Heart right ventricle (tissue), 16 donors: Measurements from ENCODE around the gene OR10P1. TPM values are rescaled to one million over a fixed set of nuclear protein-coding genes. Genes with fewer than 3 reads are reported as not detected.

Experiments used
- ATAC-seq, 8 donors: fragments of 200-7000 bp; cut with Tn5 transposase; one replicate each; pipeline ENCODE4 v1.9.1; 2020; ENCODE audit warnings: mild to moderate bottlenecking in 8 of 8, moderate library complexity in 8 of 8, moderate number of reproducible peaks in 1 of 8
- DNase-seq, 2 donors: peaks; one replicate each; pipeline ENCODE4 v3.0.0-alpha.2; 2020
- H3K27ac ChIP-seq, 10 donors: fragments of 200-600 bp; sonication (generic) in 2 of 10; one replicate each; pipeline versions ENCODE4 v1.5.0 to v1.8.0; 2020 to 2022; ENCODE audit warnings: mild to moderate bottlenecking in 3 of 10
- H3K27me3 ChIP-seq, 7 donors: fragments of 200-600 bp; one replicate each; pipeline ENCODE4 v1.8.0; 2021 to 2022; ENCODE audit warnings: mild to moderate bottlenecking in 2 of 7
- H3K36me3 ChIP-seq, 9 donors: fragments of 200-600 bp; sonication (generic) in 1 of 9; one replicate each; pipeline versions ENCODE4 v1.5.0 to v1.8.0; 2020 to 2022; ENCODE audit warnings: mild to moderate bottlenecking in 2 of 9
- H3K4me1 ChIP-seq, 9 donors: fragments of 200-600 bp; sonication (generic) in 1 of 9; one replicate each; pipeline versions ENCODE4 v1.5.0 to v1.8.0; 2020 to 2022; ENCODE audit warnings: mild to moderate bottlenecking in 4 of 9
- H3K4me3 ChIP-seq, 10 donors: fragments of 200-600 bp; sonication (generic) in 2 of 10; one replicate each; pipeline versions ENCODE4 v1.5.0 to v1.8.0; 2020 to 2022; ENCODE audit warnings: mild to moderate bottlenecking in 7 of 10, moderate library complexity in 2 of 10
- H3K9me3 ChIP-seq, 11 donors: fragments of 200-600 bp in 10 of 11; sonication (generic) in 2 of 11; one replicate each; pipeline versions ENCODE4 v1.5.0 to v1.8.0; 2013 to 2022; ENCODE audit warnings: mild to moderate bottlenecking in 2 of 11, control low read depth in 1 of 11, moderate library complexity in 1 of 11
- WGBS, 2 donors: extraction: QIAGEN DNeasy Blood & Tissue Kit; methylation state at CpG; one replicate each; pipeline ENCODE4 v1.1.7; 2013; ENCODE audit warnings: inconsistent platforms in 1 of 2; 5-methylcytosine and 5-hydroxymethylcytosine counted together
- intact Hi-C, 10 donors: fragments of 100-400 bp; cut with DNase I; formaldehyde crosslinking; loops; one replicate each; pipeline versions ENCODE4 v1.11.1 to v1.14.2; 2022
- polyA plus RNA-seq, 2 donors: library from polyadenylated mRNA; stranded (reverse); fragments of 200-250 nt; gene quantifications; one replicate each; pipeline ENCODE4 v1.2.3, GENCODE V29; 2013
- total RNA-seq, 10 donors: library from RNA; stranded (reverse); fragmentation: NEBNext Ultra II Directional in 3 of 10; extraction: Animal tissue kit (Norgen Biotek cat#: 25700) in 3 of 10; gene quantifications; one replicate each; pipeline versions ENCODE4 v1.2.1 to v1.2.4, GENCODE V29; 2021 to 2023
- TF ChIP-seq, protein P1 (sequence below), 9 donors: fragments of 200-600 bp; sonication (generic) in 2 of 9; IDR thresholded peaks; one replicate each; pipeline versions ENCODE4 v1.5.0 to v1.8.0; 2021 to 2022; ENCODE audit warnings: antibody characterized with exemption in 9 of 9, mild to moderate bottlenecking in 5 of 9, moderate library complexity in 1 of 9
- donor health status: Arrhythmogenic right ventricular cardiomyopathy.
- donor health status: ischemic (EF 13 %, LVEDD 7.1; RV severe dilation, severe dysfunction).
- donor health status: healthy with polysubstance abuse.
- donor health status: DM: no; HTN: yes; CAD: no.
- donor health status: DM: no; HTN: no; CAD: no.
- donor health status: ischemic (EF 25% LVEDD 6.9; RV normal size, moderate dysfunction).
- donor health status: ischemic (EF 25% LVEDD 5.7; RV mildly dilated, moderate dysfunction).
- donor health status: healthy.
- donor health status: DM: yes; HTN: yes; CAD: no.
- donor health status: Ischemic cardiomyopathy.
- donor health status: ischemic (EF 35%, LVEDD 5.7; RV mildly dilated, moderate dysfunction).
- donor health status: nonischemic (EF 11% LVEDD 7.7; RV severe dilation, severe dysfunction).
- donor health status: DM: yes; HTN: yes; CAD: no.
- donor health status: PGD.
- donor health status: ischemic (EF 29% LVEDD 5.4; RV normal size, mild dysfunction).
- donor health status: nonischemic (EF 23%, LVEDD 6.1; RV moderate dilation, normal function).

OR10P1 gene
- total and polyA plus RNA-seq, 12 donors, result not detected

GRCh38 chr12:55673638-55674037 is 36.9 kb downstream of the OR10P1 start:
- H3K4me1 ChIP-seq, result peaks cover 0 to 36% (median 0%) of the 10 kb centered on the region in 9 donors
- no peaks in the 10 kb centered on the region for H3K27me3 ChIP-seq
- no peak for DNase-seq
- no peaks in the 10 kb centered on the region for H3K36me3 ChIP-seq
- ATAC-seq, result peak in 2 of 8 donors; percentile 47 to 55
- no peak overlapping the region for H3K4me3 ChIP-seq
- peak overlapping the region in 1 of 10 donors; percentile 59 for H3K27ac ChIP-seq
- no peaks in the 10 kb centered on the region for H3K9me3 ChIP-seq
- TF ChIP-seq, protein P1, sequence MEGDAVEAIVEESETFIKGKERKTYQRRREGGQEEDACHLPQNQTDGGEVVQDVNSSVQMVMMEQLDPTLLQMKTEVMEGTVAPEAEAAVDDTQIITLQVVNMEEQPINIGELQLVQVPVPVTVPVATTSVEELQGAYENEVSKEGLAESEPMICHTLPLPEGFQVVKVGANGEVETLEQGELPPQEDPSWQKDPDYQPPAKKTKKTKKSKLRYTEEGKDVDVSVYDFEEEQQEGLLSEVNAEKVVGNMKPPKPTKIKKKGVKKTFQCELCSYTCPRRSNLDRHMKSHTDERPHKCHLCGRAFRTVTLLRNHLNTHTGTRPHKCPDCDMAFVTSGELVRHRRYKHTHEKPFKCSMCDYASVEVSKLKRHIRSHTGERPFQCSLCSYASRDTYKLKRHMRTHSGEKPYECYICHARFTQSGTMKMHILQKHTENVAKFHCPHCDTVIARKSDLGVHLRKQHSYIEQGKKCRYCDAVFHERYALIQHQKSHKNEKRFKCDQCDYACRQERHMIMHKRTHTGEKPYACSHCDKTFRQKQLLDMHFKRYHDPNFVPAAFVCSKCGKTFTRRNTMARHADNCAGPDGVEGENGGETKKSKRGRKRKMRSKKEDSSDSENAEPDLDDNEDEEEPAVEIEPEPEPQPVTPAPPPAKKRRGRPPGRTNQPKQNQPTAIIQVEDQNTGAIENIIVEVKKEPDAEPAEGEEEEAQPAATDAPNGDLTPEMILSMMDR (IDR thresholded peaks at IDR 0.05), result no peak
- intact Hi-C loops, result no loop called here

GRCh38 chr12:55675666-55676065 is 39.0 kb downstream of the OR10P1 start:
- ATAC-seq, result no peak
- DNase-seq, result no peak
- intact Hi-C loops, result no loop called here

DNA sequence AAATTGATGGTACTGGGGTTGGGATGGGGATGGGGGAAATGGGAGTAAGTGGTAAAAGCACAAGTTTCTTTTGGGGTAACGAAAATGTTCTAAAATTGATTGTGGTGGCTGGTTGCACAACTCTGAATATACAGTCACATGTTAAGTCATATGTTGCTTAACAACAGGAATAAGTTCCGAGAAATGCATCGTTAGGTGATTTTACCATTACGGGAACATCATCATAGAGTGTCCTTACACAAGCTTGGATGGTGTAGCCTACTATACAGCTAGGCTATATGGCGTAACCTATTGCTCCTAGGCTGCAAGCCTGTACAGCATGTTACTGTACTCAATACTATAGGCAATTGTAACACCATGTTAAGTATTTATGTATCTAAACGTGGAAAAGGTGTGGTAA is 40.0 kb downstream of the OR10P1 start:
- Histone ChIP-seq H3K36me3 (no peaks in the 10 kb centered on the region), H3K9me3 (no peaks in the 10 kb centered on the region), H3K4me1 (peaks cover 0 to 48% (median 6%) of the 10 kb centered on the region in 9 donors), H3K27ac (peak overlapping the region in 1 of 10 donors; percentile 45), H3K27me3 (no peaks in the 10 kb centered on the region), H3K4me3 (no peak overlapping the region)
- WGBS, 2 donors, result 66 to 67% methylated on average over 6 of the region's 6 CpGs
- intact Hi-C loops, result no loop called here
- DNase-seq, result no peak
- TF ChIP-seq, protein P1 (IDR thresholded peaks at IDR 0.05), result no peak
- peak in 1 of 8 donors; percentile 14 for ATAC-seq

More at GRCh38 chr12:55675666-55676065, 39.0 kb downstream of the OR10P1 start:
- no peak overlapping the region for H3K4me3 ChIP-seq
- no peaks in the 10 kb centered on the region for H3K27me3 ChIP-seq
- TF ChIP-seq, protein P1 (IDR thresholded peaks at IDR 0.05), result no peak
- peaks cover 0 to 37% (median 0%) of the 10 kb centered on the region in 9 donors for H3K4me1 ChIP-seq
- 81 to 89% methylated on average over 8 of the region's 8 CpGs for WGBS, 2 donors
- no peaks in the 10 kb centered on the region for H3K9me3 ChIP-seq
- H3K36me3 ChIP-seq, result no peaks in the 10 kb centered on the region
- peak overlapping the region in 1 of 10 donors; percentile 45 for H3K27ac ChIP-seq

DNA sequence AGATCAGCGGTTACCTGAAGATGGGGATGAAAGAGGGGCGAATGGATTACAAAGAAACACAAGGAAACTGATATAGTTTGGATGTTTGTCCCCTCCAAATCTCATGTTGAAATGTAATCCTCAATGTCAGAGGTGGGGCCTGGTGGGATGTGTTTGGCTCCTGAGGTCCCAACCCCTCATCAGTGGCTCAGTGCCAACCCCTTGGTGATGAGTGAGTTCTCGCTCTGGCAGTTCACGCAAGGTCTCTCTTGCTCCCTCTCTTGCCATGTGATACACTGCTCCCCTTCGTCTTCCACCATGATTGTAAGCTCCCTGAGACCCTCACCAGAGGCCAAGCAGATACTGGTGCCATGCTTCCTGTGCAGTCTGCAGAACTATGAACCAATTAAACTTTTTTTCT is 43.0 kb downstream of the OR10P1 start:
- Histone ChIP-seq H3K4me1 (peaks cover 0 to 43% (median 14%) of the 10 kb centered on the region in 9 donors), H3K27ac (no peak overlapping the region), H3K9me3 (no peaks in the 10 kb centered on the region), H3K4me3 (no peak overlapping the region), H3K27me3 (no peaks in the 10 kb centered on the region), H3K36me3 (peaks cover 0 to 3% (median 0%) of the 10 kb centered on the region in 9 donors)
- no peak for DNase-seq
- TF ChIP-seq, protein P1 (IDR thresholded peaks at IDR 0.05), result no peak
- 84 to 89% methylated on average over 5 of the region's 5 CpGs for WGBS, 2 donors
- intact Hi-C loops, result loop anchor here in 7 of 10 donors (2.0 to 5.0 kb wide), 5 partner anchors 23 to 58 kb away; partner anchors contain the start of genes RDH5 (in 6 of the 7) and CD63 (in 1 of the 7)
- ATAC-seq, result no peak
